Measurements from ENCODE around the gene SH3PXD2B. TPM values are rescaled to one million over a fixed set of nuclear protein-coding genes. Genes with fewer than 3 reads are reported as not detected.

SH3PXD2B gene
- total RNA-seq, 1 donor from 2014 or later, result 0.16 TPM

DNA sequence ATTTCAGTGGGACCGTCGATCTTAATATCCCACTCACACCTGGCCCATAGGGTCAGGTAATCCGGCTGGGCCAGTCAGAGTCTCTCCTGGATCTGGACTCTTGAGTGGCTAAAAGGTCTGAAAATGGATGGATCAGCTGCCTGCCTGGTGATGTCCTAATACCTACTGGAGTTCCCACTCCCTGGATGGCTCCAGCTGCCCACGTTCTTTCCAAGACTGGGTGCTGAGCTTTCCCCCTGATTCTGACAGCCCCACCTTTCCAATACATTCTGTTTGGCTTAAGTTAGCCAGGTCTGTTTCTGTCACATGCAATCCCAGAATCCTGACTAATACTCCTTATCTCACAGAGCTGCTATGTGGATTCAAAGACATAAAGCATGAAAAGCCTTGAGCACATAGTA, 10.2 kb downstream of the SH3PXD2B start:
- H3K9me3 Mint-ChIP-seq, result no peaks in the 10 kb centered on the region
- intact Hi-C loops (cut with micrococcal nuclease), result no loop called here
- H3K4me3 Mint-ChIP-seq, result no peak overlapping the region
- peaks cover 11% of the 10 kb centered on the region for H3K4me1 Mint-ChIP-seq
- no peaks in the 10 kb centered on the region for H3K36me3 Mint-ChIP-seq (ENCODE audit: low read depth)
- no peak for DNase-seq
- H3K27ac Mint-ChIP-seq, result no peak overlapping the region
- H3K27me3 Mint-ChIP-seq, result peaks cover 23% of the 10 kb centered on the region

GRCh38 chr5:172443441-172444109, 10.8 kb downstream of the SH3PXD2B start:
- intact Hi-C loops (cut with micrococcal nuclease), result loop anchor here (1.0 kb wide), 1 partner anchor 32 kb away; no protein-coding TSS in a partner anchor
- peaks cover 23% of the 10 kb centered on the region for H3K27me3 Mint-ChIP-seq
- peaks cover 11% of the 10 kb centered on the region for H3K4me1 Mint-ChIP-seq
- H3K4me3 Mint-ChIP-seq, result peak overlapping the region; percentile 18
- H3K27ac Mint-ChIP-seq, result no peak overlapping the region
- DNase-seq, result peak; percentile 73
- H3K36me3 Mint-ChIP-seq (ENCODE audit: low read depth), result no peaks in the 10 kb centered on the region
- H3K9me3 Mint-ChIP-seq, result no peaks in the 10 kb centered on the region

GRCh38 chr5:172442592-172442991, 11.7 kb downstream of the SH3PXD2B start:
- Mint-ChIP-seq H3K4me3 (no peak overlapping the region), H3K36me3 (ENCODE audit: low read depth) (no peaks in the 10 kb centered on the region), H3K27ac (no peak overlapping the region), H3K27me3 (peaks cover 19% of the 10 kb centered on the region), H3K4me1 (peaks cover 11% of the 10 kb centered on the region), H3K9me3 (no peaks in the 10 kb centered on the region)
- no peak for DNase-seq
- intact Hi-C loops (cut with micrococcal nuclease), result no loop called here

DNA sequence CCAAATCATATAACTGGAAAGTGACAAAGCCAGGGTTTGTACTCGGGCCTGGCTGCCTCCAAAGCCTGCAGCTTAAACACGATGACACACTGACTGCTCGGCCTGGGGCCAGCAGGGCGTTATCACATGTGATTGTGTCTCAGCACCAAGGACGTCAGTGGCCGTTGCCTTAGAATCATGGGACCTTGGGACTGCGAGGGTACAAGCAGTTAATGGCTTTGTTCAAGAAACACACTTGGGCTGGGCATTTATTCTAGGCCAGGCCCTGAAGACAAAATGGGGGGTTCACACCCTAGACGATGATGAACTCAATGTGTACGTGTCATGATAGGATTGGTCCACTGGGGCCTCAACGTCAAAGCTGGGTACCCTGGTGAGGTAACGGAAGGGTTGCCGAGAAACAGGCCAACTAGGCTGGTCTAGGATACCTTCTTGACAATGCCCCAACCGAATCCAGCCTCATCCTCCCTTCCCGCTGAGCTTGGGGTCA, 13.0 kb downstream of the SH3PXD2B start:
- Mint-ChIP-seq H3K27me3 (peaks cover 14% of the 10 kb centered on the region), H3K36me3 (ENCODE audit: low read depth) (no peaks in the 10 kb centered on the region), H3K9me3 (no peaks in the 10 kb centered on the region), H3K4me1 (peaks cover 11% of the 10 kb centered on the region), H3K27ac (no peak overlapping the region), H3K4me3 (no peak overlapping the region)
- intact Hi-C loops (cut with micrococcal nuclease), result no loop called here
- no peak for DNase-seq

GRCh38 chr5:172440486-172440885, 13.8 kb downstream of the SH3PXD2B start:
- no peak overlapping the region for H3K27ac Mint-ChIP-seq
- intact Hi-C loops (cut with micrococcal nuclease), result no loop called here

DNA sequence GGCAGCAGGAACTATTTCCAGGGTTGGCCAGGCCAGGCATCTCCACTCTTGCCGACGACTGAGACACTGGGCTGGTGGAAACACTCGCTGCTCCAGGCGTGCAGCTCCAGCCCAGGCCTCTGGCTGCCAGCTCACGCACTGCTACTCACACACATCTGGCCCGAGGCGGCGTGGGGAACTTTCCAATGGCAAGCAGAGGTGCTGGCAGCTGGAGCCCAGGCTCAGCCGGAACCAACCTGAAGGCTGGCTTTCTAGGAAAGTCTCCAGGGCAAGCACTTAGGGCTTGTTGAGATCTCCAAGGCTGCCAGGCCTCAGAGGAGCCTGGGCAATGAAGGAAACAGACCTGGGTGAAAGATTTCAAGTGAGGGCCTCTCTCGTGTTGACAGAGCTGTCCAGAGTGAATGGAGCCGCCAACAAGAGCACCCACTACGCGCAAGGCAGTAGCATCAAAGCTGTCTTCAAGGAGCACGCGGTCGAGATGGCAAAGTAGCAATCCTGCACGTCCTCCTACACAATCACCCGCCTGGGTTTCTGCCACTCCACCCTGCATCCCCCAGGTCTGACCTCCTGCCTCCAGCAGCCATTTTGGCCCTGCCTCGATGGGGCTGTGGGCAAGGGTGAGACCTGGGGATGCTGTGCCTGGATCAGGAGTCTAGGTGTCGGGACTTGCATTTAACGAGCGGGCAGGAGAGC, 14.4 kb downstream of the SH3PXD2B start:
- no peak for DNase-seq
- H3K9me3 Mint-ChIP-seq, result no peaks in the 10 kb centered on the region
- H3K36me3 Mint-ChIP-seq (ENCODE audit: low read depth), result no peaks in the 10 kb centered on the region
- intact Hi-C loops (cut with micrococcal nuclease), result no loop called here
- H3K27me3 Mint-ChIP-seq, result peaks cover 12% of the 10 kb centered on the region
- H3K4me3 Mint-ChIP-seq, result no peak overlapping the region
- H3K27ac Mint-ChIP-seq, result no peak overlapping the region
- H3K4me1 Mint-ChIP-seq, result peaks cover 10% of the 10 kb centered on the region

More at GRCh38 chr5:172440486-172440885, 13.8 kb downstream of the SH3PXD2B start:
- H3K4me1 Mint-ChIP-seq, result peaks cover 11% of the 10 kb centered on the region
- H3K9me3 Mint-ChIP-seq, result no peaks in the 10 kb centered on the region
- peaks cover 15% of the 10 kb centered on the region for H3K27me3 Mint-ChIP-seq
- no peak for DNase-seq
- H3K36me3 Mint-ChIP-seq (ENCODE audit: low read depth), result no peaks in the 10 kb centered on the region
- H3K4me3 Mint-ChIP-seq, result no peak overlapping the region

DNA sequence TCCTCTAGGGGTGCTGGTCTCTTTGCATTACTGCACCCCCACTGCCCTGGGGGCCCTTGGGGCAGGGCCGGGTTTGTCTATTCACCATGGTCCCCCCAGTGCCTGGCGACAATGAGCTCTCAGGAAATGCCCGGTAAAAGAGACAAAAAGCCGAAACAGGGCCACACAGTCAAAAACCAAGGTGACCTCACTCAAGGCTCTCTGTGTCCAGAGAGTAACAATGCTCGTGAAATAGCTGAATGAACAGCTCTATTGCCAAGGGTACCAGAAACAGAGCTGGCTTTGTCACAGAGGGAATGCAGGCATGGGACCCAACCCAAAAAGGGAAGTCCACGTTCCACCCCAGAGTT, 16.0 kb downstream of the SH3PXD2B start:
- no peak for DNase-seq
- intact Hi-C loops (cut with micrococcal nuclease), result no loop called here
- no peak overlapping the region for H3K27ac Mint-ChIP-seq
- no peaks in the 10 kb centered on the region for H3K36me3 Mint-ChIP-seq (ENCODE audit: low read depth)
- H3K9me3 Mint-ChIP-seq, result no peaks in the 10 kb centered on the region
- H3K4me3 Mint-ChIP-seq, result no peak overlapping the region
- H3K27me3 Mint-ChIP-seq, result peaks cover 3% of the 10 kb centered on the region
- peaks cover 4% of the 10 kb centered on the region for H3K4me1 Mint-ChIP-seq

- Mint-ChIP-seq H3K27ac (no peak overlapping the region), H3K4me3 (no peak overlapping the region), H3K4me1 (no peaks in the 10 kb centered on the region), H3K27me3 (peaks cover 2% of the 10 kb centered on the region), H3K9me3 (no peaks in the 10 kb centered on the region), H3K36me3 (ENCODE audit: low read depth) (no peaks in the 10 kb centered on the region)
- no peak for DNase-seq
- intact Hi-C loops (cut with micrococcal nuclease), result no loop called here
Observed at GRCh38 chr5:172437445-172438318, 16.6 kb downstream of the SH3PXD2B start.

DNA sequence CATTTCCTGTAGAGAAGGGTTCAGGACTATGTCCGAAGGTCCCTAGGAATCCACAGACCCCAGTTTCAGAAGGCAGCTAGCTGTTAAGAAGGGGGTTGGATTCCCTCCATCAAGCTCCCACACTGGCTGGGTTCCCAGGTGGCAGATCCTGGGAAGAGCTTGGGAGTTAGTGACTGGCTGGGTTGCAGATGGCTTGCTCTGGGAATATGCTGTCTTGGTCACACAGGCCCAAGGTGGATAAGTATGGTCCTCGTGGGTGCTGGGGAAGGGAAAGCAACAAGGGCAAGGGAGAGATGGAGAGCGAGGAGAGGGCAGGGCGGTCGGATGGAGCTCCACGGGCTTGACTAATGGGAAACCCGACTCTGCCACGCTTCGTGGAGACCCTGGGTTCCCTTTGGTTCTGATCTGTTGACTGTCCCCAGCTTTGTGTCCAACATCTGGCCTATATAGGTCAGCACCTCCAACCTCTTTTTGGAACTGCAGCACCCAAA, 17.4 kb downstream of the SH3PXD2B start:
- DNase-seq, result no peak
- Mint-ChIP-seq H3K36me3 (ENCODE audit: low read depth) (no peaks in the 10 kb centered on the region), H3K9me3 (no peaks in the 10 kb centered on the region), H3K27me3 (peaks cover 2% of the 10 kb centered on the region), H3K4me3 (no peak overlapping the region), H3K4me1 (no peaks in the 10 kb centered on the region), H3K27ac (no peak overlapping the region)
- intact Hi-C loops (cut with micrococcal nuclease), result no loop called here

DNA sequence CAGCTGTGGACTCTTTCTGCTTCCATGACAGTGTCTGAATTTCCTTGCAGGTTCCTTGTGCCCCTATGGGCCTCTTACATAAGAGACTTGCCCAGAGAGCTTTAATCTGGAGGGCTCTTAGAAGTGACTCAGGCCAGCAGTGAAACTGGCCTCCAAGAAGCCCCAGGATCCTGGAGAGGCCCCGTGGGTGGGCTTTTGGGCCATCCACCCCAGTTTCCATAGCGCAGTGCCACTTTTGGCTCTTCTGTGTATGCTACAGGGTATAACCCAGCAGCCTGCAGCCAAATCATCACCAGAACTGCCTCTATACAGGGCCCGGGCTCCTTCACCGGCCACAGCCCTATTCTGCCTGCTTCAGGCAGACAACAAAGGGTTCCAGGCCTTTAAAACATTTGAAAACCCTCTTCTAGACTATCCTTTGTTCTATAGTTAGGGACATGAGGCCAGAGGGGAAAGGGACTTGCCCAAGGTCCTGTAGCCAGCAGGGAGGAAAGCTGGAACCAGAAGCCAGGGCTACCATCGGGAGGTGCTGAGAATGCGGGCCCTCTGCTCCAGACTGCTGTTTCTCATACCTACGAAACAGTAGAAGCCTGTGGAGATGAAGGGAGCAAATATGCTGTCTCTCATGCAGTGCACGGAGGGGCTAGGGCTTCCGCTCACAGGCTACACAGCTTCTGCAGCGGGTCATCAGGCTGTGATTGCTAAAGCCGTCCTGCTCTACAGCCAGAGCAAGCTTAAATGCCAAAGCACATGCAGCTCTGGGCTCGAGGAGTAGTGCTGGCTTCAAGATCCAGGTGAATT, 18.0 kb downstream of the SH3PXD2B start:
- intact Hi-C loops (cut with micrococcal nuclease), result no loop called here
- Mint-ChIP-seq H3K27me3 (peaks cover 2% of the 10 kb centered on the region), H3K36me3 (ENCODE audit: low read depth) (no peaks in the 10 kb centered on the region), H3K27ac (no peak overlapping the region), H3K4me3 (no peak overlapping the region), H3K9me3 (no peaks in the 10 kb centered on the region), H3K4me1 (no peaks in the 10 kb centered on the region)
- DNase-seq, result no peak

GRCh38 chr5:172435362-172436077, 18.8 kb downstream of the SH3PXD2B start:
- peaks cover 2% of the 10 kb centered on the region for H3K27me3 Mint-ChIP-seq
- no peak overlapping the region for H3K27ac Mint-ChIP-seq
- no peak overlapping the region for H3K4me3 Mint-ChIP-seq
- no peaks in the 10 kb centered on the region for H3K4me1 Mint-ChIP-seq
- H3K36me3 Mint-ChIP-seq (ENCODE audit: low read depth), result no peaks in the 10 kb centered on the region
- intact Hi-C loops (cut with micrococcal nuclease), result no loop called here
- DNase-seq, result no peak
- no peaks in the 10 kb centered on the region for H3K9me3 Mint-ChIP-seq

DNA sequence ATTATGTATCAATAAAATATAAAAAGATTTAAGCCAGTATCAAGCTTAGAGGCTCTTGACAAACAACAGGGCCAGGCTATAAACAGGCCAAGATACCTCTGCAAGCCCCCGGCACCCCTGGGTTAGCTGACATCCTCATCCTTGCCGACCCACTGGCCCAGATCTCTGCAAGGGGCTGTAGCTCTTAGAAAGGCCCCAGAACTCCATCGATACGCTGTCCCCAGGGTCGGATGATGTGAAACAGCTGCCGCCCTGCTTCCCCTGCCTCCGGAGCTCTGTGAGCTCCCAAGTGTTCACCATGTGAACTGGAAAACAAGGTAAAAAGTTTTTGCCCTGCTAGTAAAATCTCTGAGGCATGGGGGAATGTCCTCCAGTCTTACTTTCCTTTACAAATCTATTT, 20.1 kb downstream of the SH3PXD2B start:
- Mint-ChIP-seq H3K9me3 (no peaks in the 10 kb centered on the region), H3K27me3 (peaks cover 2% of the 10 kb centered on the region), H3K4me1 (no peaks in the 10 kb centered on the region), H3K27ac (no peak overlapping the region), H3K36me3 (ENCODE audit: low read depth) (no peaks in the 10 kb centered on the region), H3K4me3 (no peak overlapping the region)
- intact Hi-C loops (cut with micrococcal nuclease), result no loop called here
- DNase-seq, result no peak

GRCh38 chr5:172433513-172433912, 20.8 kb downstream of the SH3PXD2B start:
- Mint-ChIP-seq H3K9me3 (no peaks in the 10 kb centered on the region), H3K27ac (no peak overlapping the region), H3K36me3 (ENCODE audit: low read depth) (no peaks in the 10 kb centered on the region), H3K27me3 (peaks cover 2% of the 10 kb centered on the region), H3K4me1 (no peaks in the 10 kb centered on the region), H3K4me3 (no peak overlapping the region)
- DNase-seq, result no peak
- intact Hi-C loops (cut with micrococcal nuclease), result no loop called here
